ENCODE data around the gene TIMM44. TPM values are rescaled to one million over a fixed set of nuclear protein-coding genes. Genes with fewer than 3 reads are reported as not detected.
"Not testable (repeated sequence)": the region's sequence is repeated elsewhere in the genome, so short reads cannot be mapped to it uniquely, and the experiment has no call there.

TIMM44 gene
- total RNA-seq, 1 donor from 2014 or later = 67.4 TPM

- intact Hi-C loops (cut with micrococcal nuclease) = no loop called here
Observed at GRCh38 chr19:7905268-7905667, 38.2 kb downstream of the TIMM44 start.

GRCh38 chr19:7904074-7905020 is 39.1 kb downstream of the TIMM44 start:
- intact Hi-C loops (cut with micrococcal nuclease) = no loop called here

GRCh38 chr19:7903244-7904073 is 40.0 kb downstream of the TIMM44 start, which contains the start of gene MAP2K7:
Gene MAP2K7 (plus strand): TSS chr19:7903877. CDS start chr19:7903945, 68 bp downstream.
- intact Hi-C loops (cut with micrococcal nuclease) = loop anchor here (1.0 kb wide), 7 partner anchors 13 to 369 kb away; partner anchors contain the start of genes PET100, SNAPC2, TIMM44 and XAB2

- intact Hi-C loops (cut with micrococcal nuclease) = loop anchor here (1.0 kb wide), 7 partner anchors 13 to 369 kb away; partner anchors contain the start of genes PET100, SNAPC2, TIMM44 and XAB2
Observed at GRCh38 chr19:7902796-7903243, 40.6 kb downstream of the TIMM44 start.

GRCh38 chr19:7901337-7901736 is 42.1 kb downstream of the TIMM44 start:
- intact Hi-C loops (cut with micrococcal nuclease) = no loop called here

- intact Hi-C loops (cut with micrococcal nuclease) = no loop called here
Observed at GRCh38 chr19:7900931-7901330, 42.5 kb downstream of the TIMM44 start.

- intact Hi-C loops (cut with micrococcal nuclease) = no loop called here
Observed at GRCh38 chr19:7900401-7900870, 43.0 kb downstream of the TIMM44 start.

GRCh38 chr19:7899751-7900378 is 43.6 kb downstream of the TIMM44 start:
- intact Hi-C loops (cut with micrococcal nuclease) = no loop called here

- intact Hi-C loops (cut with micrococcal nuclease) = no loop called here
Observed at GRCh38 chr19:7898967-7899366, 44.5 kb downstream of the TIMM44 start.

GRCh38 chr19:7897292-7897691 is 46.2 kb downstream of the TIMM44 start:
- intact Hi-C loops (cut with micrococcal nuclease) = no loop called here

GRCh38 chr19:7895565-7895964 is 47.9 kb downstream of the TIMM44 start:
- intact Hi-C loops (cut with micrococcal nuclease) = no loop called here

GRCh38 chr19:7894612-7895309 is 48.7 kb downstream of the TIMM44 start:
- intact Hi-C loops (cut with micrococcal nuclease) = no loop called here

GRCh38 chr19:7893362-7894101 is 49.9 kb downstream of the TIMM44 start:
- intact Hi-C loops (cut with micrococcal nuclease) = not testable (repeated sequence)

GRCh38 chr19:7888826-7889217 is 54.6 kb downstream of the TIMM44 start:
- intact Hi-C loops (cut with micrococcal nuclease) = no loop called here

- intact Hi-C loops (cut with micrococcal nuclease) = no loop called here
Observed at GRCh38 chr19:7888145-7888825, 55.2 kb downstream of the TIMM44 start, which contains the start of gene LRRC8E. Gene LRRC8E (plus strand): TSS chr19:7888510. CDS start chr19:7895604, 7,094 bp downstream.

- intact Hi-C loops (cut with micrococcal nuclease) = no loop called here
Observed at GRCh38 chr19:7887408-7888144, 55.9 kb downstream of the TIMM44 start.

- intact Hi-C loops (cut with micrococcal nuclease) = no loop called here
Observed at GRCh38 chr19:7885818-7886217, 57.6 kb downstream of the TIMM44 start.
